Measurements from ENCODE around the gene CDCA4. TPM values are rescaled to one million over a fixed set of nuclear protein-coding genes. Genes with fewer than 3 reads are reported as not detected.

Gene CDCA4
- total RNA-seq, 3 donors from 2014 or later = 4.3 to 8.7 (median 5.6) TPM

DNA sequence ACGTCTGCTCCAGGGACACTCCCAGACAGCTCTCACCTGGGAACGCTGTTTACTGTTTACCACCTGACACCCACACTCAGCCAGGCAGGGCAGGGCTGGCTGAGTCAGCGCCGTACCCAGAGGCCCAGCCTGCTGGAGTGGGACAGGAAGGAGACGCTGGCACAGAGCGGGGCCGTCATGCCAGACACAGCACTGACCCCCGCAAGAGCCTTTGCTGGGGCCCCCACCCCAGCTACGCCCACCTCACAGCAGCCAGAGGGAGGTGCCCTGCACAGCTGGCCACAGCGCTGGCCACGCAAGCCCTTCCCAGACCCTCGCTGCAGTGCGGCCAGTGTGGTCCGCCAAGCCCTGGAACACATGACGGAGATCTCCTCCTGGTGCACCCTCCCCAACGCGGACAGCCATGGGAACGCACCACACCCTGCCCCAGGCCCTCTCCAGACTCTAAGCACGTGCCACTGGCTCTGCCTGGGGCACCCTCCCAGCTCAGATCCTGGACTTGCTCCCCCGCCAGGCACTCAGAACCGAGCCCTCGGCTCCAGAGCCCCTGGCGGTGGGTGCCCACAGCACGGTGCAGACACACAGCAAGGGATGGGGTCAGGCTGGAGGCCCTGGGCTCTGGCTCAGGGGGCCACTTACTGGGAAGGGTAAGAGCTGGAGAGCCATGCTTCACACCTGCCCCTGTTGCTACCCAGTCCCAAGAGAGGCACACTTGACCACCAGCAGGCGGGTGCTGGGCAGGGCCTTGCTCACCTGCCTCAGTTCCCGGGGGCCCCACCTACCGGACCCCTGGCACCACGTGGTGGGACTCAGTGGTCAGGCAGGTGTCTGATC lies 48.4 kb downstream of the CDCA4 start:
- DNase-seq (peak; percentile 77 to 84 (median 83)), ATAC-seq (peak; percentile 78)
- intact Hi-C loops (cut with DNase I, micrococcal nuclease) = loop anchor here (10.0 kb wide), 1 partner anchor 72 kb away; no protein-coding TSS in a partner anchor
- TF ChIP-seq, protein P1, sequence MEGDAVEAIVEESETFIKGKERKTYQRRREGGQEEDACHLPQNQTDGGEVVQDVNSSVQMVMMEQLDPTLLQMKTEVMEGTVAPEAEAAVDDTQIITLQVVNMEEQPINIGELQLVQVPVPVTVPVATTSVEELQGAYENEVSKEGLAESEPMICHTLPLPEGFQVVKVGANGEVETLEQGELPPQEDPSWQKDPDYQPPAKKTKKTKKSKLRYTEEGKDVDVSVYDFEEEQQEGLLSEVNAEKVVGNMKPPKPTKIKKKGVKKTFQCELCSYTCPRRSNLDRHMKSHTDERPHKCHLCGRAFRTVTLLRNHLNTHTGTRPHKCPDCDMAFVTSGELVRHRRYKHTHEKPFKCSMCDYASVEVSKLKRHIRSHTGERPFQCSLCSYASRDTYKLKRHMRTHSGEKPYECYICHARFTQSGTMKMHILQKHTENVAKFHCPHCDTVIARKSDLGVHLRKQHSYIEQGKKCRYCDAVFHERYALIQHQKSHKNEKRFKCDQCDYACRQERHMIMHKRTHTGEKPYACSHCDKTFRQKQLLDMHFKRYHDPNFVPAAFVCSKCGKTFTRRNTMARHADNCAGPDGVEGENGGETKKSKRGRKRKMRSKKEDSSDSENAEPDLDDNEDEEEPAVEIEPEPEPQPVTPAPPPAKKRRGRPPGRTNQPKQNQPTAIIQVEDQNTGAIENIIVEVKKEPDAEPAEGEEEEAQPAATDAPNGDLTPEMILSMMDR (IDR thresholded peaks at IDR 0.05) = no peak
- Histone ChIP-seq H3K9me3 (no peaks in the 10 kb centered on the region), H3K36me3 (ENCODE audit: low read depth) (no peaks in the 10 kb centered on the region), H3K4me3 (no peak overlapping the region), H3K4me1 (ENCODE audit: low read depth) (peaks cover 58% of the 10 kb centered on the region)

DNA sequence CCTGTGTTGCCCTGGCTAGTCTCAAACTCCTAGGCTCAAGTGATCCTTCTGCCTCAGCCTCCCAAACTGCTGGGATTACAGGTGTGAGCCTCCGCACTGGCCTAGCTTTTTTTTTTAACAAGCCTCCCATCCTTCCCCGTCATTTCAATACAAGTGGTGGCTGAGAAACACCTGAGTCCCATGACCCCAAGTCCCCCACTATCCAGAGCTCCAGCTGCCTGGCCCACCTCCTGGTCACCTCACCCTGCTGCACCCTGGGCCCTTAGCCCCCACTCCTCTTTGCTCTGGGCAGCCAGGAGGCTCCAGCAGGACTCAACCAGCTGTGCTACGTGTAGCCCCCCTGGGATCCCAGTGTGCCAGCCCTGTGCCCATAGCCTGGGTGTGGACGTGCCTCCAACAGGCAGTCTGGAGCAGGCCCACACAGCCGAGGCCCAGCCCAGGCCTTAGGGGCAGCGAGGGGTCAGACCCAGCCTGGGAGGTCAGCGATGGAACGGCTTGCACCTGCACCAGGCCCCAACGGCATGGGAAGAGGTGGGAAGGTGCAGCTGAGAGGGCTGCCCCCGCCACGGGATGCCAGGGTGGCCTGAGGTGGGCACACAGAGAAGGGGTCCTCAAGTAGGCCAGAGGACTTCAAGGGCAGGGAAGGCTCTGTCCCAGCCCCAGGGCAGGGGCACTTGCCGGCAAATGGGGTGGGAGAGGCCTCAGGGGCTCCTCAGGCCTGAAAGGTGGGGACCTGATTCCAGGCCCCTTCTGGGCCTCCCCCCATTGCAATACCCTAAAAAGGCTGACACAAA lies 49.2 kb downstream of the CDCA4 start:
- TF ChIP-seq, protein P1 (IDR thresholded peaks at IDR 0.05) = no peak
- Histone ChIP-seq H3K4me3 (no peak overlapping the region), H3K4me1 (ENCODE audit: low read depth) (peaks cover 60% of the 10 kb centered on the region), H3K36me3 (ENCODE audit: low read depth) (no peaks in the 10 kb centered on the region), H3K9me3 (no peaks in the 10 kb centered on the region)
- ATAC-seq = no peak
- intact Hi-C loops (cut with DNase I, micrococcal nuclease) = loop anchor here (10.0 kb wide), 1 partner anchor 73 kb away; no protein-coding TSS in a partner anchor
- DNase-seq = peak in 2 of 3 donors; percentile 11 to 57

DNA sequence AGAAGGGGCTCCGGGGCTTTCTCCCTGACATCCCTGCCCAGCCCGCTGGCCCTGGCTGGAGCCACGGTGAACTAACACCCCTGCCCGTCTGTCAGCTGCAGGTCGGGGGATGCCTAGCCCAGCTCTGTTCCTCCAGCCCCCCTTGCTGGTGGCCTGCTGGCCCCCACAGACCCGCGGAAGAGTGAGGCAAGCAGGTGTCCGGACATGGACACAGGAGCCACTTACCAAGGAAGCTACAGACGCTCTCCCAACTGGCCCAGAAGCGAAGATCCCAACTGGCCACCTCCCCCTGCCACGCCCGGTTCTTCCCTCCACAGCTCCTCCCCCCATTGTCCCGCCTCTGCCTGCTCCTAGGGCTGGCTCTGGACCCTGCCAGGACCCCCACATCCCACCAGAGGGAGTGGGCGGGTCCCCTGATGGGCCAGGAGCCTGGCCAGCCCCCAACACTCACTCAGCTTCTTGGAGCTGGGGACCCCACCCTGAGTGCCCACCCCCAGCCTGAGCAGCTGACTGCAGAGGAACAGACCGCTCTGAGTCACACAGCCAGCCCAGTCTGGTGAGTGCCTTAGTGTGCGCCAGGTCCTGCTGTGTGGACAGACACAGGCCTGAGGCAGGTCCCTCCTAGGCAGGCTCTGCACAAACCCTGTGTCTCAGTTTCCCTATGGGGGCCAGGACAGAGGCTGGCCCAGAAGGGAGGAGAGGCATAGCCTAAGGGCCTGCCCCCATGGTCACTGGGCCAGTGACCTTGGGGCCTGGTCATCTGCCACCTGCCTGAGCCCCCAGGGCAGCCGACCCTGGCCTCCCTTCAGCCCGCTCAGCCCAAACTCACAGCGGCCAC lies 50.4 kb downstream of the CDCA4 start:
- H3K4me3 ChIP-seq = no peak overlapping the region
- DNase-seq (peak; percentile 37 to 85 (median 58)), ATAC-seq (peak; percentile 1)
- no peaks in the 10 kb centered on the region for H3K36me3 ChIP-seq (ENCODE audit: low read depth)
- TF ChIP-seq, protein P1 (IDR thresholded peaks at IDR 0.05) = no peak
- intact Hi-C loops (cut with DNase I, micrococcal nuclease) = loop anchor here (10.0 kb wide), 1 partner anchor 74 kb away; no protein-coding TSS in a partner anchor
- H3K9me3 ChIP-seq = no peaks in the 10 kb centered on the region
- H3K4me1 ChIP-seq (ENCODE audit: low read depth) = peaks cover 50% of the 10 kb centered on the region

DNA sequence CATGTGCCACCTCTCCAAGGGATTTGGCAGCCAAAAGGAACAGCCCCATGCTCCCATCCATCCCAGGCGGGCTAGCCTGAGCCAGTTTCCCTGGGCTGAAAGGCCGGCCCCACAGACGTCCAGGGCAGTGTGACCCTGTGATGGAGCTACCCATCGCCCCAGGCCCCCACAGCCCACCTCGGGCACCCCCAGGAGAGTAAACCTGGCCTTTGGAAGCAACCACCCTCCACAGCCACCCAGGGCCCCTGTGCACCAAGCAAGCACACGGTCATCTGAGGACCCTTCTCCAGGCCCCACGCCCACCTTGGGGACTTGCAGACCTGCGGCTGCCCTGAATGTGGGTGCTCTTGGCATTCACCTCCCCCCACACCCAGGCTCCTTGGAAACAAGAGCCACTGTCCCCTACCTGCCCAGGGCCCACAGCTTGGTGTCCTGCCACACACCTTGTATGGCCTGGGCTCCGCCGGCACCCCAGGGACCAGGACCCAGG lies 51.1 kb downstream of the CDCA4 start:
- Histone ChIP-seq H3K36me3 (ENCODE audit: low read depth) (no peaks in the 10 kb centered on the region), H3K9me3 (no peaks in the 10 kb centered on the region), H3K4me1 (ENCODE audit: low read depth) (peaks cover 49% of the 10 kb centered on the region), H3K4me3 (no peak overlapping the region)
- DNase-seq = peak in 1 of 3 donors; percentile 53
- TF ChIP-seq, protein P1 (IDR thresholded peaks at IDR 0.05) = no peak
- ATAC-seq = no peak
- intact Hi-C loops (cut with DNase I, micrococcal nuclease) = loop anchor here (10.0 kb wide), 1 partner anchor 75 kb away; no protein-coding TSS in a partner anchor
